Stimulated activated CD4-positive, alpha-beta T cell treated with anti-CD3 and anti-CD28 coated beads, Interleukin-1b, Interleukin-23, amount 100 ng/mL, for 24 hours (primary cell): Measurements from ENCODE around the gene CLDN16.

Experiments used
- DNase-seq, 4 experiments: peaks; one replicate each; pipeline ENCODE4 v3.0.0-alpha.2; 2020; ENCODE audit warnings: low read depth in 4 of 4, low spot score in 1 of 4

CLDN16 gene

DNA sequence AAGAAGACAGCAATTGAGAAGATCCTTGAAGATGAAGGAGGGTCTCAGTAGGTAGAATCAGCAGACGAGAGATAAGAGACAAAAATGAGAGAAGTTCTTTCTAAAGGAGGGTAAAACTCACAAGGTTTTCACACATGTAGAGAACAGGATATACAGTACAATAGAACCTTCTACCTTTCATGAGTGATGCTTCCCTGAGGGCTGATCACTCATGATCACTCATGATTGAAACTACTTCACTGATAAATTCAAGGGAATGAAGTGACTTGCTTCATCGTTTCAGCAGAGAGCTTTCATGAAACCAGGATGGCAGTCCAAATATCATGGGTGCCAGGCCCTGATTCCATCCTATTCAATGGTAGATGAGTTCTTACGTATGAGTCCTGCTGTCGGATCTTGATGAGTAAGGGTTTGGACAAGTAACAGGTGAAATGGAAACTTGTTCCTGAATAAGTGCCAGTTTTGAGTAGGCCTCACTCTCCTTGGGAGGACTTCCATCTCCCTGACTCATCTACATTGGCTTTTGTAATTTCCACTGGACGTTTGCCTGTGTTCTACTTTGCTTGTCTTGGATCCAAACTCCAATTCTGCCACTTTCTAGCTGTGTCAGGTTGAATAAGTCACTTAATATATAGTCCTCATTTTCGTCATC lies 9.6 kb upstream of the CLDN16 start:
- no peak for DNase-seq

DNA sequence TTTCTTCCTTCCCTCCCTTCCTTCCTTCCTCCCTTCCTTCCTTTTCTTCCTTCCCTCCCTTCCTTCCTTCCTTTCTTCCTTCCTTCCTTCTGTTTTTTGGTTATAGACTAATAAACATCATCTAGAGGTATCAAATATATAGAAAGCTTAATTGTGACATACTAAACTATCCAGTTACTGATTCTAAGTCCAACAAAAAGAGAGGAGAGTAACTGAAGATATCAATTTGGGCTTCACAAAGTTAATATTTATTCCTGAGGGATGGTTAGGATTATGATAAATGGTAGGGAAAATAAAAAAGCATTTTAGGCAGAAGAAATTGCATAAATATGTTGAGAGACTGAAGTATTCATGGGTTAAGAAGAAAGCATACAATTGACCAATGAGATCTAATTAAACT lies 7.8 kb upstream of the CLDN16 start:
- no peak for DNase-seq

- no peak for DNase-seq
These were observed 6.5 kb upstream of the CLDN16 start for GRCh38 chr3:190381441-190381840.

DNA sequence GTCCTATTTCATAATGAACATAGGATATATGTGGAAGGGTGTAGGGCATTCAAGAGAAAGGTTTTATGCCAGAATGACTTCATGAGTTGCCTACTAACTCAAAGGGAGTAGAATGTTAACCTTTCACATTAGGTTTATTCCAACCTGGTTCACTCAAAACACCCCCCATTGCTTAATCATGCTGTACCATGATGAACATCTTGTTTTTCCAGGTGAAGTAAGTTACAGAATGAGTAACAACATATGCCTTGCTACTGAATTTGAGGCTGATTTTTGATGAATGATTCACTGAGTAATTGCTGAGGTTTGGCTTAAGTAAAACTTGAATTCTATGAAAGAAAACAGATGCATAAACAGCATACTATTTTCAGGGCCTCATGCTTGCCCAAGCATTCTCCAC lies 5.9 kb upstream of the CLDN16 start:
- no peak for DNase-seq

DNA sequence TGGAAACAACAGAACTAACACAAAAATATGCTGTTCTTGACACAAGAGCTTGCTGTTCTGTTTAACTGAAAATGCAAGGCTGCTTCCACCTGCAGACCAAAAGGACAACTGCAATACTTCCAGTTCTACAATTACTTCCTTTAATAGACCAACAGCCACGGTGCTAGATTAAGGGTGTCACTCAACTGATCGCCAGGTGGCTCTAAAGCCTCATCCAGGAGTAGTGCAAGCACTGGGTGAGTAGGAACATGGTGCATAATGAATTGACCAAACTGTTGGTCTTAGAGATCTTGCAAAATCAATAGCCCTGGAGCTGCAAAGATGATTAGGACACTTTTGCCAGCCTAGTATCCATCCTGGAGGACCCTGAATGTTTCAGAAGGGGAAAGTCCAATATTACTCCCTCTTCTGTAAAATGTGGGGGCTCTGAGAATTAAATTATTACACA lies 3.6 kb upstream of the CLDN16 start:
- peak in 1 of 4 experiments; percentile 1 for DNase-seq

DNA sequence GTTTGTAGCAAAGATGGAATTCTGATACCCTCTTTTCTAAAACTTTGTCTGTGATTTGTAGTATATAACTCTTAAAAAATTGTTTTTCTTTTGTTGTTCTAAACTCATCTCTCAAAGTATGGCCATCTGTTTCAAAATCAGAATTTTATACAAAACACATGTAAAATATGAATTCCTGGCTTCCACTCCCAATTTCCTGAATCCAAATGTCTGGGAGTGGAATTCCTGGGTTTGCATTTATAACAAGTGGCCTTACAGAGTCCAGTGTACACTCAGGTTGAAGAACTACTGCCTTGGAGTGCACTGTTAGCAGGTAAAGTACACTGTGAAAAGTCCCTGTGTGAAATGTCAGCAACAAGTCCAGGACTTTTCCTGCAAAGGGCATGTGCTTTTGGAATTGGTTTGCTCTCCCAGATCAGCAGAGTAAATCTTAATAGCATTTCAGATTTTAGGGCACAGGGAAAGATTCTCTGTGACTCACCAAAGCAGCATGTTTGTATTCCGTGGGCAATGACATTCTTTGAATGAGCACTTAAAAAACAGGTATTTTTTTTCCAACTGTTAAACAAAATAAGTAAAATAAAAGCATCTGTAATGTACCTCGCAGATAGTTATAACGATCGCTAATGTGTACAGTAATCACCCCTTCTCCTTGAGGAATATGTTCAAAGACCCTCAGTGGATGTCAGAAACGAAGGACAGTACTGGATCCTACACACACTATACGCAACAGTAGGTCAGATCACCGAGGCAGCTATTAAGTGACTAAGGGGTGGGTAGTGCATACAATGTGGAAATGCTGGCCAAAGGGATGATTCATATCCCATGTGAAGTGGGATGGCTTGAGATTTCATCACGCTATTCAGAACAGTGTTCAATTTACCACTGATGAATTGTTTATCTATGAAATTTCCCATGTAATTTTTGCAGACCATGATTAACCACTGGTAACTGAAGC lies 2.0 kb upstream of the CLDN16 start:
- no peak for DNase-seq

GRCh38 chr3:190388703-190389102 lies 740 bp downstream of the CLDN16 start:
- DNase-seq, result no peak

- DNase-seq, result no peak
These were observed 8.0 kb downstream of the CLDN16 start for GRCh38 chr3:190396001-190396400.

DNA sequence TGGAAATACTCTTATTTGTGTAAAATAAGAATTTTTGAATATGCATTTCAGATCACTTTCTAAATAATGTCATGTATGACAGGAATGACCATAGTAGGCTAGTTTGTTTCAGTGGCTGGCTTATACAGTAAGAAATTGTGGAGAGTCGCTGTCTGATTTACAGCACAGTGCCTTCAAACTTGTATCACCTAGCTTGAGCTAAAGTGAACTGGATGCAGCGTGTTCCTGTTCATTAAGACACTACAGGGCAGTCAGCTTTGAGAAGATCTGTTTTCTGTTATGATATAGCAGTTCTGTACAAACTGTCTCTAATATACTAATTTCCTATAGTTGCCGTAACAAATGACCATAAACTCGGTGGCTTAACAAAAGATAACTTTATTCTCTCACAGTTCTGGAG lies 9.9 kb downstream of the CLDN16 start:
- DNase-seq, result no peak

DNA sequence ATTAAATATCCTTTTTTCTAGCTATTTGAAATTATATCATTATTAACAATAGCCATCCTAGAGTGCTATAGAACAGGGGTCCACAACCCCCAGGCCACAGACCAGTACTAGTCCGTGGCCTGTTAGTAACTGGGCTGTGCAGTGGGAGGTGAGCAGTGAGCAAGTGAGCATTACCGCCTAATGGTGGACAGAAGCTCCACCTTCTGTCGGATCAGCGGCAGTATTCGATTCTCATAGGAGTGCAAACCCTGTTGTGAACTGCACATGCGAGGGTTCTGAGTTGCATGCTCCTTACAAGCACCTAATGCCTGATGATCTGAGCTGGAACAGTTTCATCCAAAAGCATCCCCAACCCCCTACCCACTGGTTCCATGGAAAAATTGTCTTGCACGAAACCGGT lies 11.7 kb downstream of the CLDN16 start:
- no peak for DNase-seq

DNA sequence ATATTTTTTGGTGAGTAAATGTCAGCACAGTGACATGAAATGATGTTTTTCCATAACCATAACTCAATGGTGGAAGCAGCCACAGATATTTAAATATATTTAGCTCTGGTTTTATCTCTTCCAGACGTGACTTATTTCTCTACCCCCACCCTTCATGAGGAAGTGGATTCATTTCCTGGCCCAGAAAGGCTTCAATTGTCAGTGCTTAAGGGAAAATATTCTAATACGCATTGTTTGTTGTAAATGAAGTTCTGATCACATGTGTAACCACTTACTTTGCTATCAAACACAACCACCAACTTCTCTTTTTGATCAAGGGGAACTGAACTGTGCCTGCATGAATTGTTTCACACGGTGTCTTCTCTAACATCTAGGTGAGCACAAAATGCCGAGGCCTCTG lies 14.0 kb downstream of the CLDN16 start:
- DNase-seq, result no peak

GRCh38 chr3:190404715-190405114 lies 16.8 kb downstream of the CLDN16 start:
- DNase-seq, result no peak

GRCh38 chr3:190414297-190414696 lies 26.3 kb downstream of the CLDN16 start:
- no peak for DNase-seq

DNA sequence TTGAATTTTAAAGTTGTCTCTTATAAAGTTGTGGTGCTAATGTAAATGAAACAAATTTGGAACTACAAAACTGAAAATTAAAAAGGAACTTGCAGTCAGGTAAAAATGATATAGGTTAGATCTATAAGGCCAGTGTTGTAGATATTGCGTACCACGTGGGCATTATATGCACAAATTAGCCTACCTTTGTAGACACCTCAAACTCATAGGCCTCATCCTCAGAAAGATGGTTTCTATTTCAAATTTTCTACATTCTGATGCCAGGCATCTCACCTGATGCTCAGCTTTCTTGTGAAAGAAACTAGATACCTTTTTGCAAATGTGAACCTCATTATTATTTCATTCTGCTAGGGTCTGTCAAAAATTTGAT lies 36.1 kb downstream of the CLDN16 start:
- no peak for DNase-seq

DNA sequence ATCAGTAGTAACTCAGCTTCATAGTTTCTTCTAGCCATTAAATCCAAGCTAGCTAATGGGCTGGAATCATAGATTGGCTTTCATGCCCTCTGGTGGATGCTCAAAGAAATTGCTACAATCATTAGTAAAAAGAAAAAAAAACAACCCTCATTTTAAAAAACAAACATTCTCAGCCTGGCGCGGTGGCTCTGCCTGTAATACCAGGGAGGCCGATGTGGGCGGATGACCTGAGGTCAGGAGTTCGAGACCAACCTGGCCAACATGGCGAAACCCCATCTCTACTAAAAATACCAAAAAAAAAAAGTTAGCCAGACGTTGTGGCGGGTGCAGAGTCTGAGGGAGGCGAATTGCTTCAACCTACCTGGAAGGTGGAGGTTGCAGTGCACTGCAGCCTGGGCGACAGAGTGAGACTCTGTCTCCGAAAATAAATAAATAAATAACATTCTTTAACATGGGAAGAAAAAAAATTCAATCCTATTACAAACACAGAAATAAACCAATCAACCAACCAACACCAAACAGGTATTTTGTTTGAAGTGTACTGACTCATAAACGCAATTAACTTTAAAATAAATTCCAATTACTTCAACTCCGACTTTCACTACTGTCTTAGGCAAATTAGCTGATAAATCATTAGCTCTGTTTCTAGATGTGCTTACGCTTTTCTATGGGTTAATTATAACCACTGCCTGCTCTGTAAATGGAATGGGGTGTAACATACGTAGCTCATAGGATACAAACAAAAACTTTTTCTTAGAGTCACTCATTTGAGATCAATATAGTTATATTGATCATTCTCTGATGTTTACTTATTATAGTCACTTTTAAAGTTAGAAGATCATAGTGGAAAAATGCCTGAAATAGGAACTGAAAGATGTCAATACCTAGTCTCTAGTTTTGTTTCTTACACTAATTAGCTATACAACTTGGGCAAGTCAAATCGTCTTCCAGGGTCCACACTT lies 36.8 kb downstream of the CLDN16 start:
- DNase-seq, result peak in 2 of 4 experiments; percentile 3 to 7

GRCh38 chr3:190425833-190426232 lies 37.9 kb downstream of the CLDN16 start:
- DNase-seq, result no peak

DNA sequence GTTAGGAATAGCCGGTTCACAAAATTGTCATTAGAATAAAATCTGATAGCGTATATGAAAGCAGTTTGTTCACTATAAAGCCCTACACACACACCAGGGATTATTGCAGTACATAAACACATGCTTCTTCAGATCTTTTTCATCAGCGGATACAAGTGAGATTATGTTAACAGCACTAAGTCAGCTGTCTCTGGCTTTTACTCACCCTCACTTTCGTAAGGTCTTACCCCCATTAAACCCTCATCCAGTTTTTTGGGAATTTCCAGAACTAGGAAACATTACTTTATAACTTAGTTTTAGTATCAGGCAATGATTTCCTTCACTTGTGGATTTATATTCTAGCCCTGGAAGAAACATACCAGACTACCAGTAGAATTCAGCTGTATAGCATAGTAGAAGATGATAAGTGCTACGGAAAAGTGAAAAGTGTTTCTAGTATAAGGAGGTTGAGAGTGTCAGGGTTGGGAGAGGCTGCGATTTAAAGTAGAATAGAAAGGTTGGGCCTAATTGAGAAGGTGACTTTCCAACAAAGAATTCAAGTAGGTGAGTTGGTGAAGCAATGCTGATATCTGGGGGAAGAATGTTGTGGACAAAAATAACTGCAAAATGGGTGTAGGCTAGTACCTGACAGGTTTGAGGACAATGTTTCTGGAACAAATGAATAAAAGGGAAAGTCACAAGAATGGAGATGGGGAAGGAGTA lies 39.0 kb downstream of the CLDN16 start:
- DNase-seq, result no peak

GRCh38 chr3:190429681-190430080 lies 41.7 kb downstream of the CLDN16 start:
- no peak for DNase-seq

- no peak for DNase-seq
These were observed 42.9 kb downstream of the CLDN16 start for GRCh38 chr3:190430906-190431305.

- DNase-seq, result no peak
These were observed 44.3 kb downstream of the CLDN16 start for GRCh38 chr3:190432216-190432615.

- no peak for DNase-seq
These were observed 45.7 kb downstream of the CLDN16 start for GRCh38 chr3:190433626-190434025.
